Eye (tissue), 1 donor: ENCODE data around the gene ERCC3.
A peak's percentile ranks its signal among the peaks of the same experiment; 100 is the strongest.

Experiments used
- DNase-seq: peaks from one replicate; pipeline ENCODE4 v3.0.0-alpha.2; 2015

Gene ERCC3

GRCh38 chr2:127293748-127294562 is at the start of gene ERCC3:
TSS of gene ERCC3 (minus strand) at chr2:127294144. CDS start at chr2:127294081, 63 bp downstream.
- peak; percentile 96 for DNase-seq

GRCh38 chr2:127343277-127343676 is 49.3 kb upstream of the ERCC3 start:
- DNase-seq, result no peak

- no peak for DNase-seq
These were observed 48.2 kb upstream of the ERCC3 start for GRCh38 chr2:127342101-127342500.

- DNase-seq, result no peak
These were observed 38.4 kb upstream of the ERCC3 start for GRCh38 chr2:127332335-127332734.

GRCh38 chr2:127330753-127331152 is 36.8 kb upstream of the ERCC3 start:
- no peak for DNase-seq

- no peak for DNase-seq
These were observed 32.5 kb upstream of the ERCC3 start for GRCh38 chr2:127326289-127326945.

- peak; percentile 72 for DNase-seq
These were observed 30.7 kb upstream of the ERCC3 start for GRCh38 chr2:127324635-127325034.

GRCh38 chr2:127321303-127321702 is 27.4 kb upstream of the ERCC3 start:
- no peak for DNase-seq

GRCh38 chr2:127320586-127321275 is 26.8 kb upstream of the ERCC3 start:
- no peak for DNase-seq

GRCh38 chr2:127320067-127320466 is 26.1 kb upstream of the ERCC3 start:
- no peak for DNase-seq

- no peak for DNase-seq
These were observed 20.4 kb upstream of the ERCC3 start for GRCh38 chr2:127314193-127314988.

GRCh38 chr2:127313406-127313805 is 19.5 kb upstream of the ERCC3 start:
- DNase-seq, result no peak

- no peak for DNase-seq
These were observed 17.0 kb upstream of the ERCC3 start for GRCh38 chr2:127310980-127311379.

GRCh38 chr2:127309468-127309867 is 15.5 kb upstream of the ERCC3 start:
- DNase-seq, result no peak

GRCh38 chr2:127308586-127309138 is 14.7 kb upstream of the ERCC3 start:
- DNase-seq, result no peak

- no peak for DNase-seq
These were observed 12.1 kb upstream of the ERCC3 start for GRCh38 chr2:127305990-127306585.

GRCh38 chr2:127302168-127302567 is 8.2 kb upstream of the ERCC3 start:
- DNase-seq, result no peak

GRCh38 chr2:127293386-127293747 is 577 bp downstream of the ERCC3 start:
- no peak for DNase-seq

- DNase-seq, result no peak
These were observed 5.7 kb downstream of the ERCC3 start for GRCh38 chr2:127288274-127288673.

- DNase-seq, result no peak
These were observed 10.7 kb downstream of the ERCC3 start for GRCh38 chr2:127283275-127283674.

GRCh38 chr2:127280693-127281092 is 13.3 kb downstream of the ERCC3 start:
- DNase-seq, result no peak

- no peak for DNase-seq
These were observed 14.2 kb downstream of the ERCC3 start for GRCh38 chr2:127279781-127280180.
